ENCODE results near the gene ZDHHC17. TPM values are rescaled to one million over a fixed set of nuclear protein-coding genes. Genes with fewer than 3 reads are reported as not detected.

ZDHHC17 gene
- total RNA-seq, 1 experiment from 2014 or later, result 25.3 TPM

DNA sequence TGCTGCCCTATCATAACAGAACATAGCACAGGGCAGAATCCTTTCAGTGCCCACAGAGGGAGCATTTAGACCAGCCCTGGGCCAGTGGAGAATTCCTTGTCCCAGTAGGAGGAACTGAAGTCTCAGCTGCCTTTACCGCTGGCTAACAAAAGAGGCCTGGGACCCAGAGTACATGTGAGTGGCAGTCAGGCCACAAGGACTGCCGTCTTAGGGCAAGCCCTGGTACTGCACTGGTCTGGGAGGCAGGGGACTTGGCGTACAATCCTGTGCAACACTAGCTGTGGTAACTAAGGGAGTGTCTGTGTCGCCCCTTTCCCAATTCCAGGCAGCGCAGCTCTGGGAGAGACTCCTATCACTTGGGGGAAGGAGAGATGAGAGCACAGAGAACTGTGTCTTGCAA, 131.9 kb downstream of the ZDHHC17 start:
- no TSS peak for BruUV-seq (replicated peaks)
- Histone ChIP-seq H3K4me3 (replicated peaks in 1 of 2; ENCODE audit: low read depth in 1 of 2, low read length in 2 of 2) (no peak overlapping the region), H3K27ac (ENCODE audit: low read depth, low read length) (no peak overlapping the region), H3K4me2 (ENCODE audit: low read length) (no peak overlapping the region), H3K9me3 (ENCODE audit: control insufficient read depth in 1 of 2, insufficient read depth in 1 of 2, low read depth in 1 of 2, low read length in 2 of 2) (no peaks in the 10 kb centered on the region), H3K9ac (ENCODE audit: low read length) (no peak overlapping the region), H2AFZ (ENCODE audit: low read depth, low read length, poor library complexity, severe bottlenecking) (no peak overlapping the region), H3K9me2 (ENCODE audit: insufficient read depth) (no peaks in the 10 kb centered on the region), H3K79me2 (ENCODE audit: insufficient read depth, low read length) (no peaks in the 10 kb centered on the region), H3K27me3 (ENCODE audit: insufficient read depth, low read length) (no peaks in the 10 kb centered on the region), H3K36me3 (ENCODE audit: control insufficient read depth in 1 of 2, insufficient read depth in 2 of 2, low read length in 2 of 2) (no peaks in the 10 kb centered on the region), H3K4me1 (ENCODE audit: control insufficient read depth in 1 of 2, insufficient read depth in 2 of 2, low read length in 2 of 2) (peaks cover 0 to 2% of the 10 kb centered on the region in 2 experiments; a peak in 3 of 4 replicates), H4K20me1 (ENCODE audit: insufficient read depth) (no peaks in the 10 kb centered on the region)
- ATAC-seq (no peak), DNase-seq (ENCODE audit: low read depth, low spot score) (no peak)
- no peak for TF ChIP-seq ELF1 (IDR thresholded peaks at IDR 0.05; ENCODE audit: borderline replicate concordance, low read depth)
- TF ChIP-seq RAD21 (IDR thresholded peaks at IDR 0.05; ENCODE audit: low read depth), result no peak
- intact Hi-C loops (cut with micrococcal nuclease), result no loop called here
- ChIA-PET RAD21 (ENCODE audit: low non-redundant PET in 1 of 2, low total read pairs in 2 of 2, uncharacterized antibody in 2 of 2, unreplicated experiment in 2 of 2) (no interaction called here), CTCF (no interaction called here), POLR2A (no interaction called here)

DNA sequence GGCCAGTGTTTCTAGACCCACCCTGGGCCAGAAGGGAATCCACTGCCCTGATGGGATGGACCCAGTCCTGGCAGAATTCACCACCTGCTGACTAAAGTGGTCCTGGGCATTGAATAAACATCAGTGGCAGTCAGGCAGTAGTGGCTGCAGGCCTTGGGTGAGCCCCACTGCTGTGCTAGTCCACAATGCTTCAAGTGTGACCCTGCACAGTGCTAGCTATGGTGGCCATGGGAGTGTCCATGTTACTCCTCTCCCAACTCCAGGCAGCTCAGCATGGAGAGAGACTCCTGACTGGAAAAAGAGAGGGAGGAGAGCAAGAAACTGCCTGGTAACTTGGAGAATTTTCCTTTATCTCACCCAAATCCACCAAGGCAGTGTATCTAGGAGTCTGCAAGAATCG, 132.4 kb downstream of the ZDHHC17 start:
- ATAC-seq (no peak), DNase-seq (ENCODE audit: low read depth, low spot score) (no peak)
- Histone ChIP-seq H3K27me3 (ENCODE audit: insufficient read depth, low read length) (no peaks in the 10 kb centered on the region), H3K9me2 (ENCODE audit: insufficient read depth) (no peaks in the 10 kb centered on the region), H3K27ac (ENCODE audit: low read depth, low read length) (no peak overlapping the region), H3K4me2 (ENCODE audit: low read length) (no peak overlapping the region), H3K4me1 (ENCODE audit: control insufficient read depth in 1 of 2, insufficient read depth in 2 of 2, low read length in 2 of 2) (no peaks in the 10 kb centered on the region), H3K36me3 (ENCODE audit: control insufficient read depth in 1 of 2, insufficient read depth in 2 of 2, low read length in 2 of 2) (no peaks in the 10 kb centered on the region), H2AFZ (ENCODE audit: low read depth, low read length, poor library complexity, severe bottlenecking) (no peak overlapping the region), H3K4me3 (replicated peaks in 1 of 2; ENCODE audit: low read depth in 1 of 2, low read length in 2 of 2) (no peak overlapping the region), H3K79me2 (ENCODE audit: insufficient read depth, low read length) (no peaks in the 10 kb centered on the region), H4K20me1 (ENCODE audit: insufficient read depth) (no peaks in the 10 kb centered on the region), H3K9ac (ENCODE audit: low read length) (no peak overlapping the region), H3K9me3 (ENCODE audit: control insufficient read depth in 1 of 2, insufficient read depth in 1 of 2, low read depth in 1 of 2, low read length in 2 of 2) (no peaks in the 10 kb centered on the region)
- BruUV-seq (replicated peaks), result no TSS peak
- intact Hi-C loops (cut with micrococcal nuclease), result no loop called here
- TF ChIP-seq POLR2AphosphoS5 (IDR thresholded peaks at IDR 0.05; ENCODE audit: low read depth, low read length), result no peak
- no peak for TF ChIP-seq SP1 (IDR thresholded peaks at IDR 0.05; ENCODE audit: low read depth)
- RAD21 ChIA-PET (ENCODE audit: low non-redundant PET in 1 of 2, low total read pairs in 2 of 2, uncharacterized antibody in 2 of 2, unreplicated experiment in 2 of 2), result no interaction called here
- CTCF ChIA-PET, result no interaction called here
- POLR2A ChIA-PET, result no interaction called here

DNA sequence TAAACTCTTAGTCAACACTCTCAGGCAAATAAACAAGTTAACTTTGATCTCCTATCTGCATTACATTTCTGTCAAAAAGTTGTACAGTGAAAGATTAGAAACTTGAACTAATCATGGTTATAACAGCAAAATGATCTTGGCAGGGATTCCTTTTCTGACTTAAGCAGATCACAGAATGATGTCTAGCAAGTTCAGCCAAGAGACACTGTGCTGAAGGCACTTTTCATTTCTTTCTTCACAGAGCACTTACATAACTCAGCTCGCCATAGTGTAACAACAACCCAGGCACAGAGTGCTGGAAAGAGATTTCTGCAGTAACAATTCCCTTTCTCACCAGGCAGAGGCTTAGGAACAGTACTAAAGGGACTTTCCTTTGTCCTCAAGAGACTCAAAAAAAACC, 134.5 kb downstream of the ZDHHC17 start:
- ATAC-seq, result no peak
- no peaks in the 10 kb centered on the region for H3K4me1 ChIP-seq (ENCODE audit: control insufficient read depth in 1 of 2, insufficient read depth in 2 of 2, low read length in 2 of 2)
- no peaks in the 10 kb centered on the region for H4K20me1 ChIP-seq (ENCODE audit: insufficient read depth)
- H3K36me3 ChIP-seq (ENCODE audit: control insufficient read depth in 1 of 2, insufficient read depth in 2 of 2, low read length in 2 of 2), result no peaks in the 10 kb centered on the region
- H3K9me2 ChIP-seq (ENCODE audit: insufficient read depth), result no peaks in the 10 kb centered on the region
- ChIA-PET RAD21 (ENCODE audit: low non-redundant PET in 1 of 2, low total read pairs in 2 of 2, uncharacterized antibody in 2 of 2, unreplicated experiment in 2 of 2) (no interaction called here), CTCF (no interaction called here), POLR2A (no interaction called here)
- no peaks in the 10 kb centered on the region for H3K79me2 ChIP-seq (ENCODE audit: insufficient read depth, low read length)
- BruUV-seq (replicated peaks), result no TSS peak
- TF ChIP-seq RAD21 (IDR thresholded peaks at IDR 0.05; ENCODE audit: low read depth), result no peak
- no peak for TF ChIP-seq SP1 (IDR thresholded peaks at IDR 0.05; ENCODE audit: low read depth)
- TF ChIP-seq CEBPB (IDR thresholded peaks at IDR 0.05; ENCODE audit: low read depth), result no peak
- no peak overlapping the region for H3K4me3 ChIP-seq (replicated peaks in 1 of 2; ENCODE audit: low read depth in 1 of 2, low read length in 2 of 2)
- H3K9ac ChIP-seq (ENCODE audit: low read length), result no peak overlapping the region
- H3K27ac ChIP-seq (ENCODE audit: low read depth, low read length), result no peak overlapping the region
- H3K27me3 ChIP-seq (ENCODE audit: insufficient read depth, low read length), result no peaks in the 10 kb centered on the region
- no peak overlapping the region for H2AFZ ChIP-seq (ENCODE audit: low read depth, low read length, poor library complexity, severe bottlenecking)
- H3K4me2 ChIP-seq (ENCODE audit: low read length), result no peak overlapping the region
- no peaks in the 10 kb centered on the region for H3K9me3 ChIP-seq (ENCODE audit: control insufficient read depth in 1 of 2, insufficient read depth in 1 of 2, low read depth in 1 of 2, low read length in 2 of 2)
- intact Hi-C loops (cut with micrococcal nuclease), result no loop called here
- no peak for DNase-seq (ENCODE audit: low read depth, low spot score)

All from HCT116 (cell line).